ENCODE measurements around the gene GOLGB1. TPM values are rescaled to one million over a fixed set of nuclear protein-coding genes. Genes with fewer than 3 reads are reported as not detected.
"Not testable (repeated sequence)": the region's sequence is repeated elsewhere in the genome, so short reads cannot be mapped to it uniquely, and the experiment has no call there.

The GOLGB1 gene
- total RNA-seq, 1 donor from 2014 or later, result 33.2 TPM

GRCh38 chr3:121781611-121782010 is 32.1 kb upstream of the GOLGB1 start:
- no peak for DNase-seq (ENCODE audit: low read depth, low spot score)
- no peaks in the 10 kb centered on the region for H3K9me3 Mint-ChIP-seq
- H3K27ac Mint-ChIP-seq (ENCODE audit: unreplicated experiment), result no peak overlapping the region
- TF ChIP-seq CTCF (conservative IDR thresholded peaks at IDR 0.05), result no peak
- H3K4me1 Mint-ChIP-seq, result no peaks in the 10 kb centered on the region
- no peak overlapping the region for H3K4me3 Mint-ChIP-seq
- H3K36me3 Mint-ChIP-seq (ENCODE audit: low read depth), result peaks cover 9% of the 10 kb centered on the region
- no peaks in the 10 kb centered on the region for H3K27me3 Mint-ChIP-seq (ENCODE audit: low read depth)

- not testable (repeated sequence) for H3K9me3 Mint-ChIP-seq; H3K27ac Mint-ChIP-seq (ENCODE audit: unreplicated experiment); H3K4me3 Mint-ChIP-seq; DNase-seq (ENCODE audit: low read depth, low spot score); H3K4me1 Mint-ChIP-seq; H3K27me3 Mint-ChIP-seq (ENCODE audit: low read depth)
- H3K36me3 Mint-ChIP-seq (ENCODE audit: low read depth), result peaks cover 39% of the 10 kb centered on the region
Observed at GRCh38 chr3:121775095-121775494, 25.6 kb upstream of the GOLGB1 start.

GRCh38 chr3:121769246-121769645 is 19.7 kb upstream of the GOLGB1 start:
- peaks cover 2% of the 10 kb centered on the region for H3K27me3 Mint-ChIP-seq (ENCODE audit: low read depth)
- H3K36me3 Mint-ChIP-seq (ENCODE audit: low read depth), result peaks cover 23% of the 10 kb centered on the region
- H3K27ac Mint-ChIP-seq (ENCODE audit: unreplicated experiment), result no peak overlapping the region
- DNase-seq (ENCODE audit: low read depth, low spot score), result no peak
- H3K4me1 Mint-ChIP-seq, result no peaks in the 10 kb centered on the region
- no peak for TF ChIP-seq CTCF (conservative IDR thresholded peaks at IDR 0.05)
- H3K9me3 Mint-ChIP-seq, result no peaks in the 10 kb centered on the region
- H3K4me3 Mint-ChIP-seq, result no peak overlapping the region

GRCh38 chr3:121768452-121768851 is 18.9 kb upstream of the GOLGB1 start:
- Mint-ChIP-seq H3K4me3 (no peak overlapping the region), H3K4me1 (no peaks in the 10 kb centered on the region), H3K36me3 (ENCODE audit: low read depth) (peaks cover 15% of the 10 kb centered on the region), H3K27ac (ENCODE audit: unreplicated experiment) (no peak overlapping the region), H3K9me3 (no peaks in the 10 kb centered on the region), H3K27me3 (ENCODE audit: low read depth) (peaks cover 2% of the 10 kb centered on the region)
- TF ChIP-seq CTCF (conservative IDR thresholded peaks at IDR 0.05), result no peak
- DNase-seq (ENCODE audit: low read depth, low spot score), result no peak

- Mint-ChIP-seq H3K4me1 (no peaks in the 10 kb centered on the region), H3K9me3 (no peaks in the 10 kb centered on the region), H3K36me3 (ENCODE audit: low read depth) (no peaks in the 10 kb centered on the region), H3K27ac (ENCODE audit: unreplicated experiment) (no peak overlapping the region), H3K4me3 (no peak overlapping the region), H3K27me3 (ENCODE audit: low read depth) (peaks cover 63% of the 10 kb centered on the region)
- TF ChIP-seq CTCF (conservative IDR thresholded peaks at IDR 0.05), result no peak
- DNase-seq (ENCODE audit: low read depth, low spot score), result no peak
Observed at GRCh38 chr3:121759541-121760202, 10.1 kb upstream of the GOLGB1 start.

GRCh38 chr3:121758727-121759450 is 9.3 kb upstream of the GOLGB1 start:
- no peaks in the 10 kb centered on the region for H3K4me1 Mint-ChIP-seq
- DNase-seq (ENCODE audit: low read depth, low spot score), result no peak
- H3K27me3 Mint-ChIP-seq (ENCODE audit: low read depth), result peaks cover 69% of the 10 kb centered on the region
- no peaks in the 10 kb centered on the region for H3K9me3 Mint-ChIP-seq
- no peaks in the 10 kb centered on the region for H3K36me3 Mint-ChIP-seq (ENCODE audit: low read depth)
- TF ChIP-seq CTCF (conservative IDR thresholded peaks at IDR 0.05), result no peak
- no peak overlapping the region for H3K4me3 Mint-ChIP-seq
- H3K27ac Mint-ChIP-seq (ENCODE audit: unreplicated experiment), result no peak overlapping the region

All from neural crest cell (in vitro differentiated cells).